Endothelial cell of umbilical vein (primary cell): Measurements from ENCODE around the gene TSPAN9. TPM values are rescaled to one million over a fixed set of nuclear protein-coding genes. Genes with fewer than 3 reads are reported as not detected.

Experiments used
- BruUV-seq: library from RNA; stranded (reverse); fragments of 400-500 nt; replicated peaks from 2 replicates; lab custom pipeline; 2021; lab: Mats Ljungman, UMichigan
- CTCF ChIA-PET: fragments of 300-600, 350-600 bp; sonication (Branson Sonifier 250); formaldehyde crosslinking; loops from one replicate; lab custom pipeline; 2021; ENCODE audit warnings: antibody characterized with exemption, inconsistent platforms; lab: Charles Lee
- POLR2A ChIA-PET: fragments of 300-600, 350-600 bp; sonication (Branson Sonifier 250); formaldehyde crosslinking; loops from one replicate; lab custom pipeline; 2021; ENCODE audit warnings: antibody characterized with exemption, inconsistent platforms; lab: Charles Lee
- DNase-seq: peaks from one replicate; pipeline ENCODE4 v3.0.0-alpha.2; 2011; ENCODE audit warnings: low read depth, low spot score
- FAIRE-seq: peaks from 2 replicates; lab custom pipeline; 2011; peaks lifted over from hg19 to GRCh38; lab: Jason Lieb, UNC
- H2AFZ ChIP-seq: 2 replicates; pipeline ENCODE4 v1.6.0; 2012; ENCODE audit warnings: low read depth, low read length, control low read depth, inconsistent platforms
- H3K27ac ChIP-seq: 2 replicates; pipeline ENCODE4 v1.5.1; 2011; ENCODE audit warnings: low read depth, mild to moderate bottlenecking, control low read depth, low read length, moderate library complexity; ENCODE audit not compliant: insufficient read depth
- H3K27me3 ChIP-seq, 2 experiments: 2 replicates each; pipeline versions ENCODE4 v1.6.0 to v1.6.1; 2011; ENCODE audit warnings: low read length in 2 of 2, mixed read lengths in 1 of 2; ENCODE audit not compliant: control insufficient read depth in 2 of 2, insufficient read depth in 2 of 2
- H3K36me3 ChIP-seq, 2 experiments: 2 replicates in 1 of 2; 3 replicates in 1 of 2; pipeline ENCODE4 v1.5.1; 2011; ENCODE audit warnings: low read length in 2 of 2, mild to moderate bottlenecking in 1 of 2, moderate library complexity in 1 of 2; ENCODE audit not compliant: control insufficient read depth in 2 of 2, insufficient read depth in 2 of 2; ENCODE audit errors: extremely low read depth in 1 of 2
- H3K4me1 ChIP-seq: 3 replicates; pipeline ENCODE4 v1.5.1; 2011; ENCODE audit warnings: mild to moderate bottlenecking, low read length; ENCODE audit not compliant: control insufficient read depth, insufficient read depth; ENCODE audit errors: extremely low read depth
- H3K4me2 ChIP-seq: 2 replicates; pipeline ENCODE4 v1.6.1; 2011; ENCODE audit warnings: low read length, control low read depth, mixed read lengths; ENCODE audit not compliant: insufficient read depth
- H3K4me3 ChIP-seq, 3 experiments: fragments of 200-600 bp in 1 of 3; sonication (generic), shearing (Covaris generic) in 1 of 3; replicated peaks in 1 of 3; 2 replicates each; pipeline ENCODE4 v1.5.1; 2011 to 2016; ENCODE audit warnings: control low read depth in 3 of 3, low read length in 3 of 3, mild to moderate bottlenecking in 2 of 3, inconsistent platforms in 1 of 3, low read depth in 1 of 3, moderate library complexity in 1 of 3; ENCODE audit not compliant: insufficient read depth in 1 of 3
- H3K79me2 ChIP-seq: 2 replicates; pipeline ENCODE4 v1.6.0; 2012; ENCODE audit warnings: low read length, inconsistent platforms; ENCODE audit not compliant: control insufficient read depth, insufficient read depth
- H3K9ac ChIP-seq: replicated peaks from 2 replicates; pipeline ENCODE3; 2011; ENCODE audit warnings: low read length, control low read depth; ENCODE audit not compliant: insufficient read depth; ENCODE audit errors: extremely low read depth
- H3K9me1 ChIP-seq: replicated peaks from 3 replicates; pipeline ENCODE4 v1.6.0; 2011; ENCODE audit warnings: mild to moderate bottlenecking, low read length; ENCODE audit not compliant: control insufficient read depth, insufficient read depth; ENCODE audit errors: extremely low read depth
- H3K9me3 ChIP-seq: replicated peaks from 2 replicates; pipeline ENCODE4 v1.5.1; 2012; ENCODE audit warnings: low read length, inconsistent platforms; ENCODE audit not compliant: control insufficient read depth, insufficient read depth
- H4K20me1 ChIP-seq: replicated peaks from 2 replicates; pipeline ENCODE3; 2011; ENCODE audit warnings: mild to moderate bottlenecking, low read length; ENCODE audit not compliant: control insufficient read depth, insufficient read depth; ENCODE audit errors: extremely low read depth
- CTCF ChIP-seq, 2 donors: IDR thresholded peaks; 1 replicate in 1 of 2; 2 replicates in 1 of 2; pipeline ENCODE4 v1.5.1; 2011; ENCODE audit warnings: low read length in 2 of 2, mild to moderate bottlenecking in 2 of 2, moderate library complexity in 2 of 2, control low read depth in 1 of 2, inconsistent platforms in 1 of 2, low read depth in 1 of 2; ENCODE audit not compliant: insufficient read depth in 1 of 2; ENCODE audit errors: extremely low read depth in 1 of 2
- EZH2 ChIP-seq: IDR thresholded peaks from 2 replicates; pipeline ENCODE4 v1.6.1; 2012; ENCODE audit warnings: borderline replicate concordance, low read depth, mild to moderate bottlenecking, moderate library complexity, low read length, inconsistent platforms; ENCODE audit not compliant: severe bottlenecking
- FOS ChIP-seq: IDR thresholded peaks from 2 replicates; pipeline ENCODE4 v1.6.1; 2011; ENCODE audit warnings: mild to moderate bottlenecking, low read length, moderate library complexity, borderline replicate concordance; ENCODE audit not compliant: insufficient read depth
- GATA2 ChIP-seq: IDR thresholded peaks from 2 replicates; pipeline ENCODE4 v1.7.0; 2011; ENCODE audit warnings: low read depth, mild to moderate bottlenecking, moderate library complexity, mixed read lengths, low read length; ENCODE audit not compliant: insufficient read length, insufficient read depth
- JUN ChIP-seq: IDR thresholded peaks from 2 replicates; pipeline ENCODE4 v1.6.1; 2011; ENCODE audit warnings: borderline replicate concordance, low read depth; ENCODE audit not compliant: insufficient read length, insufficient read depth
- MAX ChIP-seq: IDR thresholded peaks from 2 replicates; pipeline ENCODE4 v1.6.1; 2011; ENCODE audit not compliant: insufficient read depth, insufficient read length
- MYC ChIP-seq: IDR thresholded peaks from one replicate; pipeline ENCODE4 v1.6.1; 2011; ENCODE audit warnings: mild to moderate bottlenecking, low read depth, low read length
- POLR2A ChIP-seq: IDR thresholded peaks from 2 replicates; pipeline ENCODE4 v1.6.1; 2012; ENCODE audit warnings: low read depth, mild to moderate bottlenecking, control low read depth, low read length
- POLR2AphosphoS5 ChIP-seq: IDR thresholded peaks from 2 replicates; pipeline ENCODE4 v1.6.1; 2012; ENCODE audit warnings: low read depth, mild to moderate bottlenecking, control low read depth, low read length, moderate library complexity; ENCODE audit not compliant: insufficient read depth
- dilution Hi-C: fragments of 300-500 bp; cut with MboI; formaldehyde crosslinking; loops from one replicate; pipeline ENCODE4 v1.15.0; 2019; ENCODE audit warnings: low sequenced_read_pairs; ENCODE audit not compliant: extremely low pct_ligation_motif_present
- intact Hi-C: fragments of 100-400 bp; cut with micrococcal nuclease; formaldehyde crosslinking; loops from one replicate; pipeline ENCODE4 v1.10.0; 2022
- polyA plus RNA-seq, 4 experiments: library from polyadenylated mRNA; depleted of rRNA in 3 of 4; stranded (reverse) in 3 of 4; unstranded in 1 of 4; fragments of >200 nt; gene quantifications; 2 replicates each; pipeline versions ENCODE4 v1.2.1 to v1.2.3, GENCODE V29; 2011 to 2012; ENCODE audit warnings: missing spikeins in 1 of 4
- total RNA-seq: library from RNA; stranded (reverse); gene quantifications from 2 replicates; pipeline ENCODE4 v1.2.3, GENCODE V29; 2021

The TSPAN9 gene
- total and polyA plus RNA-seq, 2 donors (not counting 3 experiments of a cell fraction or from before 2014, with no cell fraction given), result 43.3 to 66.8 TPM

- H3K79me2 ChIP-seq, result no peaks in the 10 kb centered on the region
- H3K4me1 ChIP-seq, result peaks cover 21% of the 10 kb centered on the region
- H4K20me1 ChIP-seq, result no peaks in the 10 kb centered on the region
- no peaks in the 10 kb centered on the region for H3K9me1 ChIP-seq
- no peak overlapping the region for H3K4me2 ChIP-seq
- TF ChIP-seq CTCF (IDR thresholded peaks at IDR 0.05; ENCODE audit: extremely low read depth in 1 of 2, insufficient read depth in 1 of 2, low read depth in 1 of 2, low read length in 2 of 2) (no peak), GATA2 (no peak), POLR2AphosphoS5 (no peak), MAX (no peak), POLR2A (no peak), JUN (no peak), MYC (no peak), EZH2 (no peak), FOS (no peak)
- H3K27me3 ChIP-seq, result no peaks in the 10 kb centered on the region
- dilution Hi-C loops, result no loop called here
- H3K4me3 ChIP-seq, result no peak overlapping the region
- no TSS peak for BruUV-seq
- POLR2A ChIA-PET, result interaction anchor here (0.7 to 1.0 kb wide), 2 partner anchors 11 to 19 kb away, joined by 3 read pairs; no protein-coding TSS in a partner anchor
- intact Hi-C loops, result no loop called here
- FAIRE-seq, result peak; percentile 24
- CTCF ChIA-PET, result interaction anchor here (0.9 to 2.7 kb wide), 6 partner anchors 11 to 159 kb away, joined by 3 to 17 read pairs (median 4); no protein-coding TSS in a partner anchor
- H3K36me3 ChIP-seq, result peaks cover 0 to 1% of the 10 kb centered on the region in 2 experiments
- peak overlapping the region; percentile 7 for H3K9ac ChIP-seq
- peak; percentile 41 for DNase-seq
- peak overlapping the region; percentile 10 for H2AFZ ChIP-seq
- peak overlapping the region; percentile 72 for H3K27ac ChIP-seq
- no peaks in the 10 kb centered on the region for H3K9me3 ChIP-seq
Measured at GRCh38 chr12:3116106-3116844, 39.1 kb downstream of the TSPAN9 start.
